OCI-LY1 (cell line): Measurements from ENCODE around the gene HNRNPAB.
"Not testable (repeated sequence)": the region's sequence is repeated elsewhere in the genome, so short reads cannot be mapped to it uniquely, and the experiment has no call there.

ENCODE experiments used
- H2AFZ ChIP-seq: fragments of 200-600 bp; sonication (generic), shearing (Covaris generic); 2 replicates; pipeline ENCODE4 v1.6.0; 2014; ENCODE audit warnings: antibody characterized with exemption, mild to moderate bottlenecking, low read length
- H3F3A ChIP-seq: fragments of 200-600 bp; sonication (generic), shearing (Covaris generic); 2 replicates; pipeline ENCODE4 v1.6.0; 2014; ENCODE audit warnings: mild to moderate bottlenecking, antibody characterized with exemption, low read length, moderate library complexity; ENCODE audit not compliant: insufficient read depth
- H3K27ac ChIP-seq: fragments of 200-600 bp; sonication (generic); 2 replicates; pipeline ENCODE4 v1.5.1; 2014; ENCODE audit warnings: low read length, mixed run types, mild to moderate bottlenecking, low read depth; ENCODE audit not compliant: poor library complexity, severe bottlenecking
- H3K27me3 ChIP-seq: fragments of 200-600 bp; sonication (generic); 2 replicates; pipeline ENCODE4 v1.6.0; 2014; ENCODE audit warnings: antibody characterized with exemption, mild to moderate bottlenecking, low read length, moderate library complexity; ENCODE audit not compliant: insufficient read depth
- H3K36me3 ChIP-seq: fragments of 200-600 bp; sonication (generic); 2 replicates; pipeline ENCODE4 v1.6.1; 2014; ENCODE audit warnings: mild to moderate bottlenecking, antibody characterized with exemption, low read length, moderate library complexity, mixed read lengths; ENCODE audit not compliant: insufficient read depth
- H3K4me1 ChIP-seq: fragments of 200-600 bp; sonication (generic); 2 replicates; pipeline ENCODE4 v1.5.1; 2014; ENCODE audit warnings: mild to moderate bottlenecking, low read length, moderate library complexity; ENCODE audit not compliant: insufficient read depth, severe bottlenecking
- H3K4me2 ChIP-seq: fragments of 200-600 bp; sonication (generic), shearing (Covaris generic); 2 replicates; pipeline ENCODE4 v1.6.1; 2014; ENCODE audit warnings: low read length
- H3K4me3 ChIP-seq: fragments of 200-600 bp; sonication (generic); 2 replicates; pipeline ENCODE4 v1.5.1; 2014; ENCODE audit warnings: low read length, low read depth, mild to moderate bottlenecking, mixed read lengths; ENCODE audit not compliant: poor library complexity, severe bottlenecking
- H3K79me2 ChIP-seq: fragments of 200-600 bp; shearing (Covaris generic); 2 replicates; pipeline ENCODE4 v1.6.1; 2016; ENCODE audit warnings: mixed run types, low read length, mixed read lengths; ENCODE audit not compliant: insufficient read depth
- H3K9ac ChIP-seq: fragments of 200-600 bp; sonication (generic), shearing (Covaris generic); 2 replicates; pipeline ENCODE4 v1.6.1; 2014; ENCODE audit warnings: mild to moderate bottlenecking, low read length, mixed read lengths
- H3K9me2 ChIP-seq: fragments of 200-600 bp; sonication (generic), shearing (Covaris generic); 2 replicates; pipeline ENCODE4 v1.6.1; 2014; ENCODE audit warnings: low read depth, mild to moderate bottlenecking, low read length, mixed read lengths
- H3K9me3 ChIP-seq: fragments of 200-600 bp; shearing (Covaris generic); 2 replicates; pipeline ENCODE4 v1.6.1; 2014; ENCODE audit warnings: low read length, mixed read lengths
- H4K20me1 ChIP-seq: fragments of 200-600 bp; sonication (generic), shearing (Covaris generic); 2 replicates; pipeline ENCODE4 v1.6.0; 2016; ENCODE audit warnings: mild to moderate bottlenecking, low read length; ENCODE audit not compliant: insufficient read depth
- EZH2 ChIP-seq: fragments of 200-600 bp; sonication (generic), shearing (Covaris generic); IDR thresholded peaks from 2 replicates; pipeline ENCODE4 v1.8.0; 2017; ENCODE audit warnings: borderline replicate concordance, mixed run types, mild to moderate bottlenecking, antibody characterized with exemption, low read length, moderate library complexity, mixed read lengths
- TF ChIP-seq, protein P1 (sequence below): fragments of 200-600 bp; sonication (generic), shearing (Covaris generic); IDR thresholded peaks from 2 replicates; pipeline ENCODE4 v1.5.1; 2017; ENCODE audit warnings: mild to moderate bottlenecking, antibody characterized with exemption, low read length, moderate library complexity, mixed read lengths

Gene HNRNPAB

GRCh38 chr5:178194026-178194425, 10.3 kb upstream of the HNRNPAB start:
- H3K4me2 ChIP-seq = no peak overlapping the region
- no peaks in the 10 kb centered on the region for H3K9me3 ChIP-seq
- no peaks in the 10 kb centered on the region for H3F3A ChIP-seq
- no peak overlapping the region for H3K27ac ChIP-seq
- no peak overlapping the region for H3K9ac ChIP-seq
- H3K4me3 ChIP-seq = no peak overlapping the region
- H3K36me3 ChIP-seq = no peaks in the 10 kb centered on the region
- TF ChIP-seq, protein P1, sequence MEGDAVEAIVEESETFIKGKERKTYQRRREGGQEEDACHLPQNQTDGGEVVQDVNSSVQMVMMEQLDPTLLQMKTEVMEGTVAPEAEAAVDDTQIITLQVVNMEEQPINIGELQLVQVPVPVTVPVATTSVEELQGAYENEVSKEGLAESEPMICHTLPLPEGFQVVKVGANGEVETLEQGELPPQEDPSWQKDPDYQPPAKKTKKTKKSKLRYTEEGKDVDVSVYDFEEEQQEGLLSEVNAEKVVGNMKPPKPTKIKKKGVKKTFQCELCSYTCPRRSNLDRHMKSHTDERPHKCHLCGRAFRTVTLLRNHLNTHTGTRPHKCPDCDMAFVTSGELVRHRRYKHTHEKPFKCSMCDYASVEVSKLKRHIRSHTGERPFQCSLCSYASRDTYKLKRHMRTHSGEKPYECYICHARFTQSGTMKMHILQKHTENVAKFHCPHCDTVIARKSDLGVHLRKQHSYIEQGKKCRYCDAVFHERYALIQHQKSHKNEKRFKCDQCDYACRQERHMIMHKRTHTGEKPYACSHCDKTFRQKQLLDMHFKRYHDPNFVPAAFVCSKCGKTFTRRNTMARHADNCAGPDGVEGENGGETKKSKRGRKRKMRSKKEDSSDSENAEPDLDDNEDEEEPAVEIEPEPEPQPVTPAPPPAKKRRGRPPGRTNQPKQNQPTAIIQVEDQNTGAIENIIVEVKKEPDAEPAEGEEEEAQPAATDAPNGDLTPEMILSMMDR = no peak
- no peak for TF ChIP-seq EZH2
- no peaks in the 10 kb centered on the region for H3K9me2 ChIP-seq
- H3K79me2 ChIP-seq = no peaks in the 10 kb centered on the region
- H2AFZ ChIP-seq = no peak overlapping the region
- no peaks in the 10 kb centered on the region for H4K20me1 ChIP-seq
- H3K4me1 ChIP-seq = no peaks in the 10 kb centered on the region
- H3K27me3 ChIP-seq = peaks cover under 1% of the 10 kb centered on the region; the same call in 1 of the 2 replicates

GRCh38 chr5:178196281-178196812, 8.0 kb upstream of the HNRNPAB start:
- Histone ChIP-seq H3K9ac (no peak overlapping the region), H3K9me2 (no peaks in the 10 kb centered on the region), H3K79me2 (no peaks in the 10 kb centered on the region), H2AFZ (no peak overlapping the region), H3K9me3 (no peaks in the 10 kb centered on the region), H4K20me1 (no peaks in the 10 kb centered on the region), H3K4me2 (no peak overlapping the region), H3K4me3 (no peak overlapping the region), H3K4me1 (no peaks in the 10 kb centered on the region), H3K36me3 (no peaks in the 10 kb centered on the region), H3F3A (no peaks in the 10 kb centered on the region), H3K27me3 (no peaks in the 10 kb centered on the region; the same call in 1 of the 2 replicates), H3K27ac (no peak overlapping the region)
- TF ChIP-seq, protein P1 = no peak

GRCh38 chr5:178196986-178197385, 7.3 kb upstream of the HNRNPAB start:
- Histone ChIP-seq H3F3A (no peaks in the 10 kb centered on the region), H3K27me3 (no peaks in the 10 kb centered on the region; the same call in 1 of the 2 replicates), H3K9me3 (no peaks in the 10 kb centered on the region), H4K20me1 (no peaks in the 10 kb centered on the region), H3K36me3 (no peaks in the 10 kb centered on the region), H3K4me1 (no peaks in the 10 kb centered on the region), H3K27ac (no peak overlapping the region), H3K9me2 (no peaks in the 10 kb centered on the region), H3K4me3 (no peak overlapping the region), H2AFZ (no peak overlapping the region), H3K79me2 (no peaks in the 10 kb centered on the region), H3K9ac (no peak overlapping the region), H3K4me2 (no peak overlapping the region)
- TF ChIP-seq EZH2 = no peak
- TF ChIP-seq, protein P1 = peak; percentile 51; the same call in 1 of the 2 replicates

GRCh38 chr5:178198151-178198550, 6.2 kb upstream of the HNRNPAB start:
- not testable (repeated sequence) for H4K20me1 ChIP-seq, H3K9ac ChIP-seq, H2AFZ ChIP-seq, H3K4me3 ChIP-seq, H3K4me2 ChIP-seq, H3K36me3 ChIP-seq, H3K9me2 ChIP-seq, H3K79me2 ChIP-seq, H3K27ac ChIP-seq, H3K27me3 ChIP-seq, H3F3A ChIP-seq, H3K4me1 ChIP-seq, H3K9me3 ChIP-seq
